HL-60/S4 (cell line): ENCODE measurements around the gene TBC1D19.

ENCODE experiments used
- in situ Hi-C: fragments of 300-500 bp; cut with MboI; formaldehyde crosslinking; loops from 2 replicates; pipeline ENCODE4 v1.14.3; 2022; ENCODE audit warnings: low sequenced_read_pairs

The TBC1D19 gene

GRCh38 chr4:26727844-26728243 lies 144.0 kb downstream of the TBC1D19 start:
- in situ Hi-C loops = no loop called here

- in situ Hi-C loops = no loop called here
Observed at GRCh38 chr4:26729027-26729426, 145.1 kb downstream of the TBC1D19 start.

- in situ Hi-C loops = no loop called here
Observed at GRCh38 chr4:26729547-26729946, 145.7 kb downstream of the TBC1D19 start.

GRCh38 chr4:26731351-26732035 lies 147.6 kb downstream of the TBC1D19 start:
- in situ Hi-C loops = no loop called here

GRCh38 chr4:26732356-26732755 lies 148.5 kb downstream of the TBC1D19 start:
- in situ Hi-C loops = no loop called here

DNA sequence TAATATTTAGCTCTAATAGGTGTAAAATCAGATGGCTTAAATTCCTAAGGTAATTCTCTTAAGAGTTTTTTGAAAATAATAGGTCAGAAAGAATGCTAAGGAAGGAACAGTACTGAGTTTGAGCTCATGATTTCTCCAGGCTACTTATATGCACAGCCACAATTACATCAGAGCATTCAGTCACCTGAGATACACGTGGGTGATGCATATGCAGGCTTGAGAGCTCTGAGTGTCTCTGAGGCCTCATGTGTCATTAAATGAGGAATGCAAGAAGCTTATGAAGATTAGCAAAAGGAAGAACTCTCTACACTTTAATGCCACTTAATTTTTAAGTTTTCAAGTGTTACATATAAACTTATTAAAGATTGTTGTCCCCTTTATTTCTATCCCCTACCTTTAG lies 152.7 kb downstream of the TBC1D19 start:
- in situ Hi-C loops = no loop called here

DNA sequence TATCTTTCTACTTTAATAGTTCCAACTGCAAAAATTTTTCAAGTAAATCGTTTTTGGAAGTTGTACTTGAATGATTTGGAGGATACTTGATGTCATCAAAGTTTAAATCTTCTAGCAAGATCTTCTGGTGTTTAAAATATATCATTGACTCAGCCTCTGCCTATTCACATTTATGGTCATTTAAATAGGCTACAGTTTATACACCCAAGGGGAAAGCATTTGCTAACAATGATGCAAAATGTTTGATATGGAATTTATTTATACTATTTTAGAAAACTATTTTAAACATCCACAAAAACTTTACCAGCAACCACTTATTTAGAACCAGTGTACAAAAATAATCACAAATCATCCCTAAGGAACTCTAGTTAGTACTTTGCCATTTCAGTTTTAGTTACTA lies 153.5 kb downstream of the TBC1D19 start:
- in situ Hi-C loops = no loop called here

GRCh38 chr4:26741491-26741871 lies 157.6 kb downstream of the TBC1D19 start:
- in situ Hi-C loops = no loop called here

DNA sequence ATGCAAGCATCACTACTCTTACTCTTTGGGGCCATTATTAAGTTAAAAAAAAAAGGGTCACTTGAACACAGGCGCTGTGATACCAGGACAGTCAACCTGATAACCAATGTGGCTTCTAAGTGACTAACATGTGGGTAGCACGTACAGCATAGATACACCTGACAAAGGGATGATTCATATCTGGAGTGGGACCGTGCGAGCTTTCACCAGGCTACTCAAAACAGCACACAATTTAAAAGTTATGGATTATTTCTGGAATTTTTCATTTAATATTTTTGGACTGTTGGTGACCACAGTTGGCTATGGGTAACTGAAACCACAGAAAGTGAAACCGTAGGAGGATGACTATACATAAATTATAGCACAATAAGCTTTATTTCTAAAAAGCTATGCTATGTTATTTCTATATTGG lies 162.9 kb downstream of the TBC1D19 start:
- in situ Hi-C loops = no loop called here

GRCh38 chr4:26748811-26749210 lies 164.9 kb downstream of the TBC1D19 start:
- in situ Hi-C loops = no loop called here

DNA sequence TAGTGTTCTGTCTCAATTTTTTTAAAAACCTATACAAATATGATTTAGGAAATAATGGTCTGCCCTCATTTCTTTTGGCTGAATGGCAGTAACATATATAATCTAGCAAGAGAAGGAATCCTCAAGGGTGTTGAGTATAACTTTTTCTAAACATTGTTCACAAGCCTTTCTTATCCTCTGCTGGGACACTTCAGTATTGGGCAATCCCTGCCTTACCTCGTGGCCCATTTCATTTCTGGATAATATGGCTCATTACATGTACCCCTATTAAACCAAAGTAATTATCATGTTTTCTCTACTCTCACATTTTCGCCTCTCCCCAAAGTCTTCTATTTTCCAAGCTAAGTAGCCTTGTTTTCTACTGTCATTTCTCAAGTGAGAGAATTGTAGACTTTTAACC lies 166.0 kb downstream of the TBC1D19 start:
- in situ Hi-C loops = no loop called here

DNA sequence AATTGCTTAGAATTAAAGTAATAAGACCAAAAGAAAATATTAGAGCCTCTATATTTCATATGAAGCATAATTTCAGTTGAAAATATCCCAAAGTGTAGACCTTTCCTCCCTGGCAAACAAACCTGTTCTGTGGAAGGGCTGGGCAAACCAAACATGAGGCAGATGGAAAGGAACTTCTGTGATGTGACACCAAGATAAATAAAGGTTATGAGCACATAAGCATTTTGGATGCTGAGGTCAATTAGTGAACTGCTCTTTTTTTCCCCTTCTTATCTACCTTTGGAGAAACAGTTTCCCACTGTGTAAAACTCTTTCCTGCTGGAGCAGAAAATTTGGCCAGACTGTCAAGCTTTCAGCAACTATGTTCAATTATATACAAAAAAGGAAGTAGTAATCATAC lies 167.1 kb downstream of the TBC1D19 start:
- in situ Hi-C loops = no loop called here

GRCh38 chr4:26751838-26752237 lies 168.0 kb downstream of the TBC1D19 start:
- in situ Hi-C loops = no loop called here

- in situ Hi-C loops = no loop called here
Observed at GRCh38 chr4:26753187-26753586, 169.3 kb downstream of the TBC1D19 start.

DNA sequence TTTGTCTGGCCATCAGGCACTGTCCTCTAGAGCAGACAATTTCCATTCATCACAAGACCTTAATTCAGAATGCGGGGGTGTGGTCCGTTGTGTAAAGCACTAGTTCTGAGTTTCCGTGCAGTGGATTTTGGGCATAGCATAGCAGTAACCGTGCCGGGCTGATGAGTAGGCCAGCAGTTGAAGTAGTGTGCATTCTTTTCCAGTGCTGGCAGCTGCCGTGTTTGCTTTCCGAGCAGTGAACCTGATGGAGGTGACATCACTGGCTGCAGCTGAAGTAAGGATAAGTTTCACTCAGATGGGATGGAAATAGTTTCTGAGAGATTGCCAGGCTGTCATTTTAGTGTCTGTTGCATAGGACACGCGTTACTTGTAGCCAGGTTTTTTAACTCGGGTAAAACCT lies 169.7 kb downstream of the TBC1D19 start:
- in situ Hi-C loops = no loop called here

GRCh38 chr4:26757751-26758150 lies 173.9 kb downstream of the TBC1D19 start:
- in situ Hi-C loops = no loop called here

DNA sequence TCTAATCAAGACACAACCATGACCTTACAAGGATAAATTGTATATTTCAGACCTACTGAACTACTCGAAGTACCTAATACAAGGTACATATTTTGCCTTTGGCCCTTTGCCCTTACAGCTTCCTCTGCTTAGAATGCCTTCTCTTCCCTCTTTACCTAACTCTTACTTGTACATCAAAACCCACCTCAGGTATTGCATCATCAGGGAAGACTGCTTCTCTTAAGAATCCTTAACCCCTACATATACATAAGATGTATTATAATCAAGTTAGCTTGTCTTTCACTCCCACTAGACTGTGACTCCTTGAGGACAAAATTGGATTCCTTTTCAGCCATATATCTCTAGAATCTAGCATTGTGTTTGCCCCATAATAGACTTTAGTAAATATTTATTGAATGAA lies 175.0 kb downstream of the TBC1D19 start:
- in situ Hi-C loops = no loop called here

DNA sequence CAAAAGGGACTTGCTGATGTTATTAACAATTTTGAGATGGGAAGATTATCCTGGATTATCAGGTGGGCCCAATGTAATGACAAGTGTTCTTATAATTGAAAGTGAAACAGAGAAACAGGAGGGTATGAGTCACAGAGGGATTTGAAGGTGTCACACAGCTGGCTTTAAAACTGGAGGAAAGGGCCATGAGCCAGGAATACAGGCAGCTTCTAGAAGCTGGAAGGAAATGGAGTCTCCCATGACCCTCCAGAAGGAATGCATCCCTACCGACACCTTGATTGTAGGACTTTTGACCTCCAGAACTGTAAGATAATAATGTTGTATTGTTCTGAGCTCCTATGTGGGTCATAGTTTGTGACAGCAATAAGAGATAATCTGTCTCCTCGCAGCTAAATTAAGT lies 178.8 kb downstream of the TBC1D19 start:
- in situ Hi-C loops = no loop called here

DNA sequence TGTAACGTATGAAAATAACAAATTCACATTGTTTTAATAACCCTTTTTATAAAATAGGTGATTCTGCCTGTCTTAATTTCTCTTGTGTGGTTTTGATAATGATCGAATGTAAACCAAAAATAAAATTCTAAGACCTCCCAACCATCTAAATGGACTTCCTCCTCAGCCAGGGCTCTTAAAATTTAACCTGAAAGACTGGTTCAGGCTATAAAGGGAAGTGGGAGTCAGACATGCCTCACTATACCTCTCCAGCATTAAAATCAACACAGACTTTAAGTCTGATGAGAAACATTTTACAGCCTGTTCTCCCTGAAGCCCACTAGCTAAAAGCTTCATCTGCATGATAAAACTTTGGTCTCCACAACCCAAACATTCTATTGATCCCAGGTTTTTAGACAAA lies 179.2 kb downstream of the TBC1D19 start:
- in situ Hi-C loops = no loop called here

- in situ Hi-C loops = no loop called here
Observed at GRCh38 chr4:26763648-26764047, 179.8 kb downstream of the TBC1D19 start.

- in situ Hi-C loops = no loop called here
Observed at GRCh38 chr4:26764231-26764630, 180.3 kb downstream of the TBC1D19 start.

DNA sequence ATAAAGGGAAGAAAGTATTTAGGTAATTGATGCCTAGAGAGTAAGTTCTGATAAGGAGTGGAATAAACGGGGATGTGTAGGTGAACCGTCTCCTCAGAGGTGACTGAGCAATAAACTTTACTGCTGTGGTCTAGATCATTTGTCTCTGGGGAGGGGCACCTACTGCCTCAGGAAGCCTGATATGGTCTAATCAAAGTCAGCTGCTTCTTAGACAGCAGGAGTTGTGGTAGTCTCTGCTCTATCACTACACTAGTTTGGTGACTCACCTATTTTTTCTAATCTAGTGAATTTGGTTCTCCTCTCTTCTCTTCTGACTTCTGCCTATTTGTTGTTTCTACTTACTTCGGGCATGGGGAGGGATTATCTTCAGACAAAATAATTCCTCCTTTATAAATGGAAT lies 181.6 kb downstream of the TBC1D19 start:
- in situ Hi-C loops = no loop called here

GRCh38 chr4:26766141-26766540 lies 182.3 kb downstream of the TBC1D19 start:
- in situ Hi-C loops = no loop called here
